GM13977 (cell line): ENCODE measurements around the gene PPIL3.

Experiments used
- DNase-seq: peaks from one replicate; pipeline ENCODE4 v3.0.0; 2012; ENCODE audit warnings: low spot score
- in situ Hi-C: fragments of 300-500 bp; cut with MboI; formaldehyde crosslinking; loops from one replicate; pipeline ENCODE4 v1.12.0; 2022; ENCODE audit warnings: low sequenced_read_pairs, low pct_unique_long_range_greater_than_20kb, mixed read lengths, inconsistent platforms; ENCODE audit not compliant: unreplicated experiment
- TF ChIP-seq, protein P1 (sequence below): IDR thresholded peaks from 2 replicates; pipeline ENCODE4 v1.5.1; 2012; ENCODE audit warnings: mild to moderate bottlenecking, control low read depth; ENCODE audit not compliant: insufficient read depth; ENCODE audit errors: extremely low read depth, missing control alignments

Gene PPIL3

GRCh38 chr2:200847269-200847668 is 41.6 kb downstream of the PPIL3 start:
- in situ Hi-C loops: no loop called here
- TF ChIP-seq, protein P1, sequence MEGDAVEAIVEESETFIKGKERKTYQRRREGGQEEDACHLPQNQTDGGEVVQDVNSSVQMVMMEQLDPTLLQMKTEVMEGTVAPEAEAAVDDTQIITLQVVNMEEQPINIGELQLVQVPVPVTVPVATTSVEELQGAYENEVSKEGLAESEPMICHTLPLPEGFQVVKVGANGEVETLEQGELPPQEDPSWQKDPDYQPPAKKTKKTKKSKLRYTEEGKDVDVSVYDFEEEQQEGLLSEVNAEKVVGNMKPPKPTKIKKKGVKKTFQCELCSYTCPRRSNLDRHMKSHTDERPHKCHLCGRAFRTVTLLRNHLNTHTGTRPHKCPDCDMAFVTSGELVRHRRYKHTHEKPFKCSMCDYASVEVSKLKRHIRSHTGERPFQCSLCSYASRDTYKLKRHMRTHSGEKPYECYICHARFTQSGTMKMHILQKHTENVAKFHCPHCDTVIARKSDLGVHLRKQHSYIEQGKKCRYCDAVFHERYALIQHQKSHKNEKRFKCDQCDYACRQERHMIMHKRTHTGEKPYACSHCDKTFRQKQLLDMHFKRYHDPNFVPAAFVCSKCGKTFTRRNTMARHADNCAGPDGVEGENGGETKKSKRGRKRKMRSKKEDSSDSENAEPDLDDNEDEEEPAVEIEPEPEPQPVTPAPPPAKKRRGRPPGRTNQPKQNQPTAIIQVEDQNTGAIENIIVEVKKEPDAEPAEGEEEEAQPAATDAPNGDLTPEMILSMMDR: no peak
- no peak for DNase-seq

- no peak for DNase-seq
- in situ Hi-C loops: no loop called here
- TF ChIP-seq, protein P1: no peak
Measured at GRCh38 chr2:200845669-200846325, 43.1 kb downstream of the PPIL3 start.

DNA sequence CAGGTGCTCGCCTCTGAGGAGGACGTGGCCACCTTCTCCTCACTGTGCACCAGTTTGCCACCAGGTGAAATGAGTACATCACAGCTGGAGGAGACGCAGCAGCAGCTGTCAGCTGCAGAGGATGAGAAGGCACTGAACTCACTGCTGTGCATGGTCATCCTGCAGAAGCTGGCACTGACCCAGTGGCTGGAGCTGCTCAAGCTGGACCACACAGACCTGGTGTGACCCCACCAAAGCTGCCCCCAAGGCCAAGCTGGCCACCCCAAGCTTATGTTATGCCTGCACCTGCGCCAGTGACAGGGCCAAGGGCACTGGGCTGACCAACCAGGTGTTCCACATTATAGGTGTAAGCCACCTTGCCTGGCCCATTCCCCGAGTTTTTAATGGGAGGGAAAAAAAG is 43.7 kb downstream of the PPIL3 start:
- TF ChIP-seq, protein P1: no peak
- DNase-seq: no peak
- in situ Hi-C loops: no loop called here

GRCh38 chr2:200843993-200844948 is 44.6 kb downstream of the PPIL3 start:
- in situ Hi-C loops: no loop called here
- DNase-seq: no peak
- TF ChIP-seq, protein P1: no peak

- TF ChIP-seq, protein P1: no peak
- in situ Hi-C loops: no loop called here
- no peak for DNase-seq
Measured at GRCh38 chr2:200839513-200839912, 49.4 kb downstream of the PPIL3 start.

- in situ Hi-C loops: no loop called here
- TF ChIP-seq, protein P1: no peak
- no peak for DNase-seq
Measured at GRCh38 chr2:200834701-200835100, 54.2 kb downstream of the PPIL3 start.
